SU-DHL-6 (cell line): ENCODE results near the gene DCAF12.

ENCODE experiments used
- H2AFZ ChIP-seq: fragments of 200-600 bp; sonication (generic); 2 replicates; pipeline ENCODE4 v1.6.1; 2014; ENCODE audit warnings: low read depth, mild to moderate bottlenecking, moderate library complexity, mixed read lengths, antibody characterized with exemption, low read length; ENCODE audit not compliant: severe bottlenecking
- H3F3A ChIP-seq: fragments of 200-600 bp; shearing (Covaris generic); 2 replicates; pipeline ENCODE4 v1.6.0; 2016; ENCODE audit warnings: antibody characterized with exemption, mild to moderate bottlenecking; ENCODE audit not compliant: insufficient read depth
- H3K27ac ChIP-seq: fragments of 200-600 bp; sonication (generic); 2 replicates; pipeline ENCODE4 v1.5.1; 2016; ENCODE audit warnings: low read depth, mild to moderate bottlenecking, low read length, moderate library complexity, mixed read lengths
- H3K27me3 ChIP-seq: fragments of 200-600 bp; sonication (generic), shearing (Covaris generic); 2 replicates; pipeline ENCODE4 v1.6.0; 2014; ENCODE audit warnings: mild to moderate bottlenecking, low read length
- H3K36me3 ChIP-seq: fragments of 200-600 bp; sonication (generic); 2 replicates; pipeline ENCODE4 v1.6.1; 2014; ENCODE audit warnings: mild to moderate bottlenecking, low read length, mixed read lengths
- H3K4me2 ChIP-seq: fragments of 300-600, 200-600 bp; shearing (Covaris generic), sonication (generic); 2 replicates; pipeline ENCODE4 v1.6.0; 2014; ENCODE audit warnings: low read length, low read depth, mild to moderate bottlenecking; ENCODE audit not compliant: poor library complexity, severe bottlenecking
- H3K4me3 ChIP-seq: fragments of 200-600 bp; sonication (generic); 2 replicates; pipeline ENCODE4 v1.5.1; 2014; ENCODE audit warnings: antibody characterized with exemption, low read length, mild to moderate bottlenecking, mixed read lengths; ENCODE audit not compliant: insufficient read depth, poor library complexity, severe bottlenecking
- H3K79me2 ChIP-seq: fragments of 200-600 bp; sonication (generic); 2 replicates; pipeline ENCODE4 v1.6.1; 2014; ENCODE audit warnings: mild to moderate bottlenecking, low read length, moderate library complexity; ENCODE audit not compliant: insufficient read depth
- H3K9ac ChIP-seq: fragments of 200-600 bp; sonication (generic); 2 replicates; pipeline ENCODE4 v1.7.0; 2014; ENCODE audit warnings: mild to moderate bottlenecking, low read length
- H3K9me2 ChIP-seq: fragments of 200-600 bp; sonication (generic); replicated peaks from 2 replicates; pipeline ENCODE4 v1.6.1; 2014; ENCODE audit warnings: low read length; ENCODE audit not compliant: insufficient read depth
- H3K9me3 ChIP-seq: fragments of 200-600 bp; sonication (generic); 2 replicates; pipeline ENCODE4 v1.6.1; 2014; ENCODE audit warnings: low read length, mixed read lengths; ENCODE audit not compliant: insufficient read depth
- H4K20me1 ChIP-seq: fragments of 200-600 bp; sonication (generic); 2 replicates; pipeline ENCODE4 v1.6.1; 2014; ENCODE audit warnings: low read depth, mild to moderate bottlenecking, antibody characterized with exemption, low read length, moderate library complexity, mixed read lengths
- EZH2phosphoT487 ChIP-seq: fragments of 200-600 bp; sonication (generic), shearing (Covaris generic); conservative IDR thresholded peaks from 2 replicates; pipeline ENCODE4 v1.6.1; 2018; ENCODE audit warnings: mild to moderate bottlenecking, antibody characterized with exemption, low read length, moderate library complexity, mixed read lengths
- TF ChIP-seq, protein P1 (sequence below): fragments of 200-600 bp; sonication (generic); IDR thresholded peaks from one replicate; pipeline ENCODE4 v1.5.1; 2017; ENCODE audit warnings: antibody characterized with exemption, mild to moderate bottlenecking, low read length, moderate library complexity; ENCODE audit not compliant: insufficient read depth, poor library complexity, severe bottlenecking

Gene DCAF12

DNA sequence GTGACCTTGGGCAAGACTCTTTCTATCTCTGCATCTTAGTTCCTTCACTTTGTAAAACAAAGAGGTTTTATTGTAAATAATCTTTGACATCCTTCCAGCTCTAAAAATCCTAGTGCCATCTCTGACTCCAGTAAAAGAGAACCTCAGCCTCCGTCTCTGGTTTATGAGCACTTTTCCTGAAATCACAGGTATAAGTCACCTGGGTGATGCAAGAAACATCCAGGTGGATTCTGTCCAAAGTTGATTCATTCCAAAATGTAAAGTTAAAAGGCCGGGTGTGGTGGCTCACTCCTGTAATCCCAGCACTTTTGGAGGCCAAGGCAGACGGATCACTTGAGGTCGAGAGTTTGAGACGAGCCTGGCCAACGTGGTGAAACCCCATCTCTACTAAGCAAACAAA, 56.7 kb downstream of the DCAF12 start:
- no peaks in the 10 kb centered on the region for H3K36me3 ChIP-seq
- no peak overlapping the region for H2AFZ ChIP-seq
- no peak overlapping the region for H3K9ac ChIP-seq
- no peak for TF ChIP-seq EZH2phosphoT487
- no peak overlapping the region for H3K4me3 ChIP-seq
- H3K27me3 ChIP-seq, result no peaks in the 10 kb centered on the region
- H3K27ac ChIP-seq, result no peak overlapping the region
- no peak overlapping the region for H3K4me2 ChIP-seq
- H3F3A ChIP-seq, result no peaks in the 10 kb centered on the region
- no peaks in the 10 kb centered on the region for H3K79me2 ChIP-seq
- no peaks in the 10 kb centered on the region for H3K9me2 ChIP-seq
- no peaks in the 10 kb centered on the region for H4K20me1 ChIP-seq
- H3K9me3 ChIP-seq, result no peaks in the 10 kb centered on the region

DNA sequence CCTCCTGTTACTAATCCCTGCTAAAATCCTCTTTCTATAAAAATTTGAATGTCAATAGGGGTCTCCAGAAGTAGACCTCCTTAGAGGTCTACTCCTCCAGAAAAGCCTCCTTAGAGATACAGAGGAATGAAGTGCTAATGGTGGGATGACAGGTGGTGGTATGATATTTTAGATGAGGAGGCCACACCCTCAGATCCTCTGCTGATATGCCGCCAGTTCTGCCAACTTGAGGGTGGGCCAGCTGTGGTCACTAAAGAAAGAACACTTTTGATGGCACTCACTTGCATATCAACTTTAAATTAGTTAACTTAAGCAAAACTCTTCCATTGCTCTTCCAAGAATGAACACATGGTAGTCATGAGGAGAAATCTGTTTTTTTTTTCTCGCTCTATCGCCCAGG, 61.0 kb downstream of the DCAF12 start:
- no peak overlapping the region for H3K9ac ChIP-seq
- H3K27me3 ChIP-seq, result no peaks in the 10 kb centered on the region
- H4K20me1 ChIP-seq, result no peaks in the 10 kb centered on the region
- H3K9me3 ChIP-seq, result no peaks in the 10 kb centered on the region
- H3K4me3 ChIP-seq, result no peak overlapping the region
- no peaks in the 10 kb centered on the region for H3K36me3 ChIP-seq
- no peaks in the 10 kb centered on the region for H3K9me2 ChIP-seq
- H2AFZ ChIP-seq, result no peak overlapping the region
- no peak overlapping the region for H3K27ac ChIP-seq
- H3F3A ChIP-seq, result no peaks in the 10 kb centered on the region
- no peak overlapping the region for H3K4me2 ChIP-seq
- TF ChIP-seq EZH2phosphoT487, result no peak
- TF ChIP-seq, protein P1, sequence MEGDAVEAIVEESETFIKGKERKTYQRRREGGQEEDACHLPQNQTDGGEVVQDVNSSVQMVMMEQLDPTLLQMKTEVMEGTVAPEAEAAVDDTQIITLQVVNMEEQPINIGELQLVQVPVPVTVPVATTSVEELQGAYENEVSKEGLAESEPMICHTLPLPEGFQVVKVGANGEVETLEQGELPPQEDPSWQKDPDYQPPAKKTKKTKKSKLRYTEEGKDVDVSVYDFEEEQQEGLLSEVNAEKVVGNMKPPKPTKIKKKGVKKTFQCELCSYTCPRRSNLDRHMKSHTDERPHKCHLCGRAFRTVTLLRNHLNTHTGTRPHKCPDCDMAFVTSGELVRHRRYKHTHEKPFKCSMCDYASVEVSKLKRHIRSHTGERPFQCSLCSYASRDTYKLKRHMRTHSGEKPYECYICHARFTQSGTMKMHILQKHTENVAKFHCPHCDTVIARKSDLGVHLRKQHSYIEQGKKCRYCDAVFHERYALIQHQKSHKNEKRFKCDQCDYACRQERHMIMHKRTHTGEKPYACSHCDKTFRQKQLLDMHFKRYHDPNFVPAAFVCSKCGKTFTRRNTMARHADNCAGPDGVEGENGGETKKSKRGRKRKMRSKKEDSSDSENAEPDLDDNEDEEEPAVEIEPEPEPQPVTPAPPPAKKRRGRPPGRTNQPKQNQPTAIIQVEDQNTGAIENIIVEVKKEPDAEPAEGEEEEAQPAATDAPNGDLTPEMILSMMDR, result no peak
- H3K79me2 ChIP-seq, result no peaks in the 10 kb centered on the region

DNA sequence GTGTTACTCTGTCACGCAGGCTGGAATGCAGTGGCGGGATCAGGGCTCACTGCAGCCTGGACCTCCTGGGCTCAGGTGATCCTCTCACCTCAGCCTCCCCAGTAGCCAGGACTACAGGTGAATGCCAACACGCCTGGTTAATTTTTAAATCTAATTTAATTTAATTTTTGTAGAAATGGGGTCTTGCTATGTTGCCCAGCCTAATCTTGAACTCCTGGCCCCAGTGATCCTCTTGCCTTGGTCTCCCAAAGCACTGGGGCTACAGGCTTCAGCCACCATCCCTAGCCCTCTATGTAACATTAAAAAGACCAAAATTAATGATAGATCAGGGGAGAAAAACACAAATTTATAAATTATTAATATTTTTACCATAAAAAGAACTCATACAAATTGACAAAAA, 66.5 kb downstream of the DCAF12 start:
- no peak overlapping the region for H3K4me2 ChIP-seq
- no peaks in the 10 kb centered on the region for H3K27me3 ChIP-seq
- no peaks in the 10 kb centered on the region for H3F3A ChIP-seq
- TF ChIP-seq, protein P1, result no peak
- TF ChIP-seq EZH2phosphoT487, result no peak
- H3K9ac ChIP-seq, result no peak overlapping the region
- no peak overlapping the region for H3K27ac ChIP-seq
- H4K20me1 ChIP-seq, result no peaks in the 10 kb centered on the region
- H3K9me2 ChIP-seq, result no peaks in the 10 kb centered on the region
- no peak overlapping the region for H3K4me3 ChIP-seq
- H3K9me3 ChIP-seq, result no peaks in the 10 kb centered on the region
- no peak overlapping the region for H2AFZ ChIP-seq
- no peaks in the 10 kb centered on the region for H3K79me2 ChIP-seq
- no peaks in the 10 kb centered on the region for H3K36me3 ChIP-seq

DNA sequence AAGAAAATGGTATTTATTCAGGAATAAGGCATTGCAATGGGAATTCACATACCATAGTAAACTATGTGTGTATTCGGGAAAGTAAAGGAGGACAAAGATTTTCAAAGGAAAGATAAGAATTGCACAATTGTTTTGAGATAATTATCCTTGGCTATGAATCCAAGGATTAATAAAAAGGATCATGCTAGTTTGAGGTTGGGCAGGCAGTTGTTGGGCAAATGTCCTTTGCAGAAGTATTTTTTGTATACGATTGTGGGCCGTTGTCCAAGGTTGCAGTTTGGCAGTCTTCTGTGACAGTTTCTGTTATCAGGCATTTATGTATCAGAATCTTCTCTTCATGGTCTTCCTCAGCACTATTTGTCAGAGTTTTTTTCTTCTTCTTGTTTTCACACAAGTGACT, 67.2 kb downstream of the DCAF12 start:
- Histone ChIP-seq H3K79me2 (no peaks in the 10 kb centered on the region), H3K9me3 (no peaks in the 10 kb centered on the region), H3K9me2 (no peaks in the 10 kb centered on the region), H3K4me3 (no peak overlapping the region), H2AFZ (no peak overlapping the region), H3F3A (no peaks in the 10 kb centered on the region), H3K9ac (no peak overlapping the region), H3K36me3 (no peaks in the 10 kb centered on the region), H3K27me3 (no peaks in the 10 kb centered on the region), H3K27ac (no peak overlapping the region), H3K4me2 (no peak overlapping the region), H4K20me1 (no peaks in the 10 kb centered on the region)
- TF ChIP-seq, protein P1, result no peak
- no peak for TF ChIP-seq EZH2phosphoT487
